GM19238 (cell line): ENCODE results near the gene PTPRR.

Experiments
- DNase-seq: peaks from one replicate; pipeline ENCODE4 v3.0.0; 2011; ENCODE audit warnings: low spot score; ENCODE audit not compliant: insufficient read length

Gene PTPRR

DNA sequence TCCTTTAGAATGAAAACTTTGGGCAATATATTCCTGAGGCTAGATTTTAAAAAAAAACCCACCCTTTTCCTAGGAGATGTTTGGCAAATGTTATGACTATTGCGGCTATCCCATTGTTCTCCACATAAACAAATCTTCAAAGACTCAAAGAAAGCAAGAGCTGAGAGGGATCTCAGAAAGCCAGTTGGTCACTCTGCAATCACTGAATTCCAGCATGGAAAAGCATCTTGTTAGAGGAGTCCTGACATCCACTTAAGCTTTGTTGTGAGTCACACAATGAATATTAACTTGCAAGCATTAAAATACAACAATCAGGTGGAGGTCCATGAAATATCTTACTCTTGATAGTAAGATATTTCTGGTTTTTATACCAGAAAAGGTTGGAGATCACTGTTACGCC lies 272.3 kb downstream of the PTPRR start:
- DNase-seq, result no peak

GRCh38 chr12:70646850-70647249 lies 273.7 kb downstream of the PTPRR start:
- DNase-seq, result no peak

- DNase-seq, result no peak
Observed at GRCh38 chr12:70645494-70646317, 274.8 kb downstream of the PTPRR start.

GRCh38 chr12:70644861-70645260 lies 275.7 kb downstream of the PTPRR start:
- DNase-seq, result no peak

- DNase-seq, result no peak
Observed at GRCh38 chr12:70643939-70644338, 276.6 kb downstream of the PTPRR start.

DNA sequence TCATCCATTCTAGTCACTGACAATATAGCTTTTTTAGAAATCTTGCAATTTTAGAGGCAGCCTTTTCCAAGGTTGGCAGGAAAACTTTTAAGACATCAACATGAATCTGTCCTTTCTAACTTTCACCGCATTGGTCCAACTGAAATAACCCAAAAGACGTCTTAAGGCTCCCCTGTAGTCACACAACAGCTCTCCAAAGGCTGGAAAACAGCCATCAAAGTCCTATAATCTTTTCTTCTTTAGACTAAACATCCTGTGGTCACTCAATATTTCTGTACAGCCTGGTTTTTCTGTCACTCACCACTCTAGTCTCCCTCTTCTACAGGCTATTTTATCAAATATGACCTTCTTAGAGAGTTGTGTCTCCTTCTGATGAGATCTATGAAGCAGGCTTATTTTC lies 278.8 kb downstream of the PTPRR start:
- DNase-seq, result no peak

- DNase-seq, result no peak
Observed at GRCh38 chr12:70640901-70641300, 279.6 kb downstream of the PTPRR start.

DNA sequence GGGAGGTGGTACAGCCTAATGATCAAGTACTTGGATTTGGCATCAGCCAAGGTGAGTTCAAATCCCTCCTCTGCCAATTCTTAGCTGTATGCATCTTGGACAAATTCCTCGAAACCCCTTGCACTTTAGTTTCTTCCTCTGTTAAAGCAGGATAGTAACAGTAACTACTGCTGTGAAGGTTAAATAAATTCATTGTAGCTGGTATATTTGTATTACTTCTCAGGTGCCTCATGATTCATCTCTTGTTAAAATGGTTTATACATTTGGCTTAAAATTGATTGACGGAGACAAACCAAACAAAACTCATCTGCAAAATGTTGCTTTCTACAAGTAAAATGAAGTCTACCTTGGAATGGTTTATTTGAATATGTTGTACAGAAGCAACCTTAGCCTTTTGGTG lies 281.0 kb downstream of the PTPRR start:
- DNase-seq, result no peak

- no peak for DNase-seq
Observed at GRCh38 chr12:70638639-70639360, 281.7 kb downstream of the PTPRR start.

- no peak for DNase-seq
Observed at GRCh38 chr12:70637303-70638085, 283.0 kb downstream of the PTPRR start, which contains the start of gene PTPRB. Gene PTPRB (minus strand): TSS chr12:70637429. CDS start chr12:70637395, 34 bp downstream.

- DNase-seq, result no peak
Observed at GRCh38 chr12:70635755-70636154, 284.8 kb downstream of the PTPRR start.

DNA sequence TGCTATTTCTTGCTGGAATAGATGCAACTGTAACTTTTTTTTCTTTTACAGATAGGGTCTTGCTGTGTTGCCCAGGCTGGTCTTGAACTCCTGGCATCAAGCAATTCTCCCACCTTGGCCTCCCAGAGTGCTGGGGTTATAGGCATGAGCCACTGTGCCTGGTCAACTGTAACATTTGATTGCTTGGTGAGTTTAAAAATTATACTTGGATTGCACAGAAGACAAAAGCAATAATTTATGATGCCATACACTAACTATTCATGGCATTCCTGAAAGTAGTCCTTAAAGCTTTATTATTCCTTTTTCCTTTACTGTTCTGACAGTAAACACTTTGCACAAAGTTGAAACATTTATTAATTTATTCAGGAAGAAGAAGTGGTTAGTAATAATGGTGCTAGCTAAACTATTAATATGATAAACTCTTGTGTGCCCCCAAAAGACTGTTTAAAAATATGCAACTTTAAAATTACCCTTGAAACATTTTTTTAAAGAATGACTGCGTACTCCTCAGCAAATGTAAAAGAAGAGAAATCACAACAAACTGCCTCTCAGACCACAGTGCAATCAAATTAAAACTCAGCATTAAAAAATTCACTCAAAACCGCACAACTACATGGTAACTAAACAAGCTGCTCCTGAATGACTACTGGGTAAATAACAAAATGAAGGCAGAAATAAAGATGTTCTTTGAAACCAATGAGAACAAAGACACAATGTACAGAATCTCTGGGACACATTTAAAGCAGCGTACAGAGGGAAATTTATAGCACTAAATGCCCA lies 291.6 kb downstream of the PTPRR start:
- no peak for DNase-seq

GRCh38 chr12:70627677-70628076 lies 292.9 kb downstream of the PTPRR start:
- no peak for DNase-seq

- no peak for DNase-seq
Observed at GRCh38 chr12:70626180-70626579, 294.4 kb downstream of the PTPRR start.

DNA sequence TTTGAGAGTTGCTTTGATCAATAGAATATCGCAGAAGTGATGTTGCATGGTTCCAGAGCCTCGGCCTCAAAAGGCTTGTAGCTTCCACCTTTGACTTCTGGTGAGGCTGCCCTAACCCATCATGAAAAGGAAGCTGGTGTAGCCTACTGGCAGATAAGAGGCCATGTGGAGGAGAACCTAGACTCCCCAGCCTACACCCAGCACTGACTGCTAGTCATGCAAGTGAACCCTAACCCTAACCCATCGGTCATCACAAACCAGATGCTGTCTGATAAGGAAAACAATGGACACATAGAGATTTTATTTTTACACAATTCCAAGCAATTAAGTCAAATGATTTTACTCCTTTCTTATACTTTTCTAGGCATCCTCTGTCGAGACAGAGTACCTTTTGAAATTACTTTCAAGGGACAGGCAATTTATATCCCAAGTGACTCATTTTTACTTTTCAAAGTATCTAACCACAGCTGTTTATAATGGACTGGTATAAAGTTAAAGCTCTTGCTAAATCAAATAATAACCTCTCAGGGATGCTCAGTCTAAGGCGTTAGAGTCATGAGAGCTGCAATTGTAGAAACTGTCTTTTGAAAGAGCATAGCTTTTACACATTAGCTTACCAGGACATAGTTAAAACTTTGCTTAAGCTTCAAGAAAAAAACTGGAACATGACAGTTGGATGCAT lies 300.9 kb downstream of the PTPRR start:
- no peak for DNase-seq

GRCh38 chr12:70618371-70618770 lies 302.2 kb downstream of the PTPRR start:
- no peak for DNase-seq

DNA sequence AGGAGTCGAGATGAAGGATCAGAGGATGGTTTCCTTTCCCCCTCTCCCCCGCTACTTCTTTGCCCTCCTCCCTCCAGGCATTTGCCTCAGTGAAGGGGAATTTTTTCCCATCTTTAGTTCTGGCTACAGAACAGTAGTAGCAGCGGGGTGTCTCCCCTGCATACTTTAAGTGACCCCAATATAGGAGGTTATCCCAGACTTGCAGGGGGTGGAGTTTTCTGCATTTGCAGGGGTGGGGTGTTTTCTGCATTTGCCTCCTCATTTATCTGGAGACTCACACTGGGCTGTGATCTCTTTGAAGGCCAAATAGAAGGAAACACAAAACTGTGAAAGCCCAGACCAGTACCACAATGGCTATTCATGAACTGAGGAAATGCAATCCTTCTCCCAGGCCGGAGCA lies 303.1 kb downstream of the PTPRR start:
- DNase-seq, result no peak

DNA sequence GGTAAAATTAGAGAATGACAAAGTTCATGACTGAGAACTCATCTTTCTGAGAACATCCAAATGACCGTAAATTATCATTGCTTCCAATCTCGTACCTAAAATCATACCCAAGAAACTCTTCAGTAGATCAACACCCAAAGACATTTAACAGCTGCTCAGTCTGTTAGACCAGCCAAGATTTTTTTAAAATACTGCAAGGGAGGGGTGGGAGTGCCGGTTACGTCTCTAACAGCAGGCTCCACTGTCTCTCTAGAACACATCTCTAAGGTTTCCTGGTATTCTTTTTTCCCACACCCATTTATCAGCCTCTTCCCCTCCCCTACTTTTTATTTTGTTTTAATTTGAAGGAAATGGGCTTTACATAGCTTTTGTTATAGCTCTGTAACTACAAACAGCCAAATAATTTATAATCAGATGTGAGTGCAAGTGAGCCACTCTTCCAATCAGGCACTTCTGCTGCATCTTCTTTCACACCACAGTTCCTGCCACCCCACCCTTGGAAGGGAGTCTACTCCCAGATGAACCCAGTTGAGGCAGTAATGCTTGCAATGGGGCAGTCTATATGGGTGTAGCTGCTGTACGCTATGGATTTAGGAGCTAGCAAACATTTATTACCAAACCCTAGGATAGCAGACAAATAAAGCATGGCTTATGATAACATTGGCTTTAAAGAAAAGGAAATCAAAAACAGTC lies 305.2 kb downstream of the PTPRR start:
- no peak for DNase-seq

DNA sequence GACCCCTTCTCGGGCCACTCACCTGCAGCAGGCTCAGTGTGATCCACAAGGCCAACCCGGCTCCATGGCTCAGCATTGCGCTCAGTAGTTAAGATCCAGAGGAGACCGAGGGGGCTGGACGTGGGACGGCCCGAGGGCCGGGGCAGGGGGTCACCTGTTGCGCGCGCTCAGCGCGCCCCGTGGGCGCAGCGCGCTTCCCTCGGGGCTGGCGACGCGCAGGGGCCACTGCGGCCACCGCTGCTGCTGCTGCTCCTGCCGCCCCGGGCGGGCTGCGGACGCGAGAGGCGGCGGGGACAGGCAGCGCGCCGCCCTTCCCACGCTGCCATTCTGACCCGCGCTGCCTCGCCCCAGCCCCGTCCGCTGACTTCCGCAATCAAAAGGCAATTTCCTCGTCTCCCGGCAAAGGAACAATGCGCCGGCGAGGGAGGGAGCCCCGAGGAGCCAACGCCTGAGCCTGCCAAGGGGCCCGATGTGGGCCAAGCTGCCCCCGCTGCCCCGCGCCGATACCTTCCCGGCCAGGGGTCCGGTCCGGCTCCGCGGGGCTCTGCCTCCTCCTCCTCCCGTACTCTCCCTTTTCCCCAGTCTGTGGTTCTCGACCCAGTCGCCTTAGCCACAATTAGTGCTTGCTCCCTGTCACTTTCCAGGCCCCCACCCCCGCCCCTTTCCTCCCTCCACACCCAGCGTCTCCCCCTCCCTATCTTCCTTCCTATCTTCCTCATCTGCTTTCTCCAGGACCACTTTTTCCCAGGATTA lies 310.6 kb downstream of the PTPRR start:
- DNase-seq, result no peak
